K562 (cell line): ENCODE measurements around the gene CRLF1. TPM values are rescaled to one million over a fixed set of nuclear protein-coding genes. Genes with fewer than 3 reads are reported as not detected.

Source experiments
- CAMTA2 ChIP-seq: fragments of 250-450 bp; sonication (Bioruptor Pico); conservative IDR thresholded peaks from 2 replicates; pipeline ENCODE4 v1.5.1; 2022
- CBX3 ChIP-seq, 2 experiments: IDR thresholded peaks; 1 replicate in 1 of 2; 2 replicates in 1 of 2; pipeline ENCODE4 v1.6.1; 2012; ENCODE audit warnings: inconsistent platforms in 2 of 2, low read length in 2 of 2, borderline replicate concordance in 1 of 2, control low read depth in 1 of 2
- E2F5 ChIP-seq: sonication (generic); formaldehyde crosslinking; IDR thresholded peaks from 2 replicates; pipeline ENCODE4 v1.8.0; 2022; ENCODE audit warnings: mild to moderate bottlenecking, missing genetic modification reagents
- GABPA ChIP-seq: fragments of 200-800 bp; sonication (Bioruptor generic); conservative IDR thresholded peaks from 2 replicates; pipeline ENCODE4 v1.6.1; 2016; ENCODE audit warnings: low read depth, missing genetic modification characterization, missing compliant biosample characterization
- HCFC1 ChIP-seq: IDR thresholded peaks from 2 replicates; pipeline ENCODE4 v1.6.1; 2012; ENCODE audit warnings: low read depth, low read length, improper control_type of control experiment
- KLF13 ChIP-seq: fragments of 450-650 bp; IDR thresholded peaks from 2 replicates; pipeline ENCODE4 v1.6.1; 2016; ENCODE audit warnings: missing genetic modification characterization, low read depth, mild to moderate bottlenecking, missing compliant biosample characterization, moderate library complexity, borderline replicate concordance
- KLF6 ChIP-seq: fragments of 250-450 bp; sonication (Bioruptor Pico); IDR thresholded peaks from 2 replicates; pipeline ENCODE4 v1.4.0; 2020; ENCODE audit warnings: mild to moderate bottlenecking, moderate library complexity, borderline replicate concordance
- NCOA4 ChIP-seq: fragments of 450-650 bp; IDR thresholded peaks from 2 replicates; pipeline ENCODE4 v1.6.1; 2018; ENCODE audit warnings: mild to moderate bottlenecking; ENCODE audit not compliant: partially characterized antibody
- NR4A1 ChIP-seq, 2 experiments: fragments of 250-450 bp in 1 of 2; fragments of 450-650 bp in 1 of 2; sonication (Bioruptor Pico) in 1 of 2; IDR thresholded peaks; 2 replicates each; pipeline versions ENCODE4 v1.4.0 to v1.6.1; 2016 to 2020; ENCODE audit warnings: mild to moderate bottlenecking in 2 of 2, missing compliant biosample characterization in 1 of 2, missing genetic modification characterization in 1 of 2, moderate library complexity in 1 of 2
- RB1 ChIP-seq: fragments of 450-650 bp; IDR thresholded peaks from 2 replicates; pipeline ENCODE4 v1.6.1; 2017; ENCODE audit warnings: low read depth, mild to moderate bottlenecking
- RBFOX2 ChIP-seq: fragments of 200-400 bp; formaldehyde crosslinking; IDR thresholded peaks from 2 replicates; pipeline ENCODE4 v1.6.1; 2017; ENCODE audit warnings: low read depth, mild to moderate bottlenecking, low read length, moderate library complexity
- ZBTB7A ChIP-seq: IDR thresholded peaks from 2 replicates; pipeline ENCODE4 v1.6.1; 2011; ENCODE audit warnings: low read depth, mild to moderate bottlenecking, low read length, moderate library complexity, borderline replicate concordance; ENCODE audit not compliant: control insufficient read depth
- ZNF589 ChIP-seq: fragments of 200-800 bp; sonication (Bioruptor generic); IDR thresholded peaks from 2 replicates; pipeline ENCODE4 v1.6.1; 2016; ENCODE audit warnings: low read depth, missing genetic modification characterization, missing compliant biosample characterization
- ZNF77 ChIP-seq: fragments of 250-450 bp; sonication (Bioruptor Pico); IDR thresholded peaks from 2 replicates; pipeline ENCODE4 v1.5.0; 2020
- ZSCAN29 ChIP-seq: fragments of 450-650 bp; IDR thresholded peaks from 2 replicates; pipeline ENCODE4 v1.6.1; 2017
- polyA plus RNA-seq, 8 experiments: library from polyadenylated mRNA; depleted of rRNA in 4 of 8; stranded (reverse) in 5 of 8; unstranded in 3 of 8; fragments of >200 nt; fragmentation: Nextera tagmentation in 2 of 8; fragmentation: Illumina TruSeq in 1 of 8; extraction: Ambion mirVana in 2 of 8; extraction: Trizol in 1 of 8; gene quantifications; 2 replicates each; pipeline versions ENCODE4 v1.2.1 to v1.2.3, GENCODE V29; 2011 to 2014; ENCODE audit warnings: inconsistent platforms in 1 of 8, missing spikeins in 1 of 8
- total RNA-seq, 7 experiments: library from RNA; depleted of rRNA in 6 of 7; stranded (reverse); fragments of >200 nt in 6 of 7; fragmentation: Illumina TruSeq in 2 of 7; extraction: Trizol in 2 of 7; gene quantifications; 2 replicates each; pipeline versions ENCODE4 v1.2.1 to v1.2.3, GENCODE V29; 2011 to 2021; ENCODE audit warnings: low replicate concordance in 1 of 7
- TF ChIP-seq, protein P1 (sequence below): sonication (generic); formaldehyde crosslinking; IDR thresholded peaks from 2 replicates; pipeline ENCODE4 v1.4.0; 2020; ENCODE audit warnings: mild to moderate bottlenecking, missing genetic modification reagents
- TF ChIP-seq, protein P2 (sequence below): fragments of 250-450 bp; sonication (Bioruptor Pico); IDR thresholded peaks from 2 replicates; pipeline ENCODE4 v1.9.0; 2021; ENCODE audit warnings: mild to moderate bottlenecking
- TF ChIP-seq, protein P3 (sequence below), 2 experiments: fragments of 450-650 bp; conservative IDR thresholded peaks; 2 replicates each; pipeline ENCODE4 v1.6.1; 2017; ENCODE audit warnings: mild to moderate bottlenecking in 2 of 2, moderate library complexity in 2 of 2
- TF ChIP-seq, protein P4 (sequence below): sonication (generic); formaldehyde crosslinking; IDR thresholded peaks from 2 replicates; pipeline ENCODE4 v1.8.0; 2022; ENCODE audit warnings: mild to moderate bottlenecking, missing genetic modification reagents

The CRLF1 gene
- total and polyA plus RNA-seq, 9 of the 15 experiments (the other 6 are each of a cell fraction or from before 2014, with no cell fraction given) = 0.85 to 3.6 (median 1.7) TPM

DNA sequence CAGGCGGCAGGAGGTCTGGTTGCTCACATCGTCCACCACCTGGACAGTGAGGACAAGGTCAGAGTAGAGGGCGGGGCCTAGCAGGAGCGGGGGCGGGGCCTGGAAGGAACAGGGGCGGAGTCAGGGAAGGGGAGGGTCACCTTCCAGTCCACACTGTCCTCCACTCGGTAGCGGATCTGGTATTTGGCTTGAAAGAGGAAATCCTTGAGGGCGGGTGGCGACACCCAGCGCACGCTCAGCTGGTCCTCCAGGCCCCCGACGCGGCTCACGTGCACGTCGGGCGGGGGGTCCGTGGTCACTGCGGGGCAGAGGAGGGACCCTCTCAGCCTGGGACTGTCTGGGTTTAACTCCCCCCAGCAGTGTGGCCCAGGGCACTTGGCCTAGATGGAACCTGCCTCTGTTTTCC lies 9.8 kb downstream of the CRLF1 start (continued):
- TF ChIP-seq, protein P1, sequence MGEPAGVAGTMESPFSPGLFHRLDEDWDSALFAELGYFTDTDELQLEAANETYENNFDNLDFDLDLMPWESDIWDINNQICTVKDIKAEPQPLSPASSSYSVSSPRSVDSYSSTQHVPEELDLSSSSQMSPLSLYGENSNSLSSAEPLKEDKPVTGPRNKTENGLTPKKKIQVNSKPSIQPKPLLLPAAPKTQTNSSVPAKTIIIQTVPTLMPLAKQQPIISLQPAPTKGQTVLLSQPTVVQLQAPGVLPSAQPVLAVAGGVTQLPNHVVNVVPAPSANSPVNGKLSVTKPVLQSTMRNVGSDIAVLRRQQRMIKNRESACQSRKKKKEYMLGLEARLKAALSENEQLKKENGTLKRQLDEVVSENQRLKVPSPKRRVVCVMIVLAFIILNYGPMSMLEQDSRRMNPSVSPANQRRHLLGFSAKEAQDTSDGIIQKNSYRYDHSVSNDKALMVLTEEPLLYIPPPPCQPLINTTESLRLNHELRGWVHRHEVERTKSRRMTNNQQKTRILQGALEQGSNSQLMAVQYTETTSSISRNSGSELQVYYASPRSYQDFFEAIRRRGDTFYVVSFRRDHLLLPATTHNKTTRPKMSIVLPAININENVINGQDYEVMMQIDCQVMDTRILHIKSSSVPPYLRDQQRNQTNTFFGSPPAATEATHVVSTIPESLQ (CRISPR knock-in tag) = no peak
- TF ChIP-seq RB1 (peak; percentile 51; the same call in 1 of the 2 replicates), E2F5 (CRISPR knock-in tag) (no peak), ZBTB7A (peak; percentile 56; the same call in 1 of the 2 replicates), HCFC1 (peak; percentile 41), RBFOX2 (peak; percentile 80), NCOA4 (no peak), CAMTA2 (CRISPR knock-in tag) (no peak), KLF13 (tag) (no peak), ZNF589 (CRISPR knock-in tag) (0 out of 2 replicates have a peak, but pooled peaks have one; percentile 14), ZSCAN29 (peak; percentile 92), NR4A1 (CRISPR knock-in tag; IDR thresholded peaks at IDR 0.05) (no peak), NR4A1 (tag; IDR thresholded peaks at IDR 0.05) (no peak), CBX3 (IDR thresholded peaks at IDR 0.05; ENCODE audit: borderline replicate concordance in 1 of 2, low read length in 2 of 2) (peak in 1 of 2 experiments; percentile 24; a peak in 1 of 3 replicates), ZNF77 (CRISPR knock-in tag) (no peak), KLF6 (no peak), GABPA (peak; percentile 56)
- TF ChIP-seq, protein P2, sequence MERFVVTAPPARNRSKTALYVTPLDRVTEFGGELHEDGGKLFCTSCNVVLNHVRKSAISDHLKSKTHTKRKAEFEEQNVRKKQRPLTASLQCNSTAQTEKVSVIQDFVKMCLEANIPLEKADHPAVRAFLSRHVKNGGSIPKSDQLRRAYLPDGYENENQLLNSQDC = no peak
- TF ChIP-seq, protein P3, sequence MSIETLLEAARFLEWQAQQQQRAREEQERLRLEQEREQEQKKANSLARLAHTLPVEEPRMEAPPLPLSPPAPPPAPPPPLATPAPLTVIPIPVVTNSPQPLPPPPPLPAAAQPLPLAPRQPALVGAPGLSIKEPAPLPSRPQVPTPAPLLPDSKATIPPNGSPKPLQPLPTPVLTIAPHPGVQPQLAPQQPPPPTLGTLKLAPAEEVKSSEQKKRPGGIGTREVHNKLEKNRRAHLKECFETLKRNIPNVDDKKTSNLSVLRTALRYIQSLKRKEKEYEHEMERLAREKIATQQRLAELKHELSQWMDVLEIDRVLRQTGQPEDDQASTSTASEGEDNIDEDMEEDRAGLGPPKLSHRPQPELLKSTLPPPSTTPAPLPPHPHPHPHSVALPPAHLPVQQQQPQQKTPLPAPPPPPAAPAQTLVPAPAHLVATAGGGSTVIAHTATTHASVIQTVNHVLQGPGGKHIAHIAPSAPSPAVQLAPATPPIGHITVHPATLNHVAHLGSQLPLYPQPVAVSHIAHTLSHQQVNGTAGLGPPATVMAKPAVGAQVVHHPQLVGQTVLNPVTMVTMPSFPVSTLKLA (conservative IDR thresholded peaks at IDR 0.05) = peak in 1 of 2 experiments; percentile 63; a peak in 2 of 4 replicates
- TF ChIP-seq, protein P4, sequence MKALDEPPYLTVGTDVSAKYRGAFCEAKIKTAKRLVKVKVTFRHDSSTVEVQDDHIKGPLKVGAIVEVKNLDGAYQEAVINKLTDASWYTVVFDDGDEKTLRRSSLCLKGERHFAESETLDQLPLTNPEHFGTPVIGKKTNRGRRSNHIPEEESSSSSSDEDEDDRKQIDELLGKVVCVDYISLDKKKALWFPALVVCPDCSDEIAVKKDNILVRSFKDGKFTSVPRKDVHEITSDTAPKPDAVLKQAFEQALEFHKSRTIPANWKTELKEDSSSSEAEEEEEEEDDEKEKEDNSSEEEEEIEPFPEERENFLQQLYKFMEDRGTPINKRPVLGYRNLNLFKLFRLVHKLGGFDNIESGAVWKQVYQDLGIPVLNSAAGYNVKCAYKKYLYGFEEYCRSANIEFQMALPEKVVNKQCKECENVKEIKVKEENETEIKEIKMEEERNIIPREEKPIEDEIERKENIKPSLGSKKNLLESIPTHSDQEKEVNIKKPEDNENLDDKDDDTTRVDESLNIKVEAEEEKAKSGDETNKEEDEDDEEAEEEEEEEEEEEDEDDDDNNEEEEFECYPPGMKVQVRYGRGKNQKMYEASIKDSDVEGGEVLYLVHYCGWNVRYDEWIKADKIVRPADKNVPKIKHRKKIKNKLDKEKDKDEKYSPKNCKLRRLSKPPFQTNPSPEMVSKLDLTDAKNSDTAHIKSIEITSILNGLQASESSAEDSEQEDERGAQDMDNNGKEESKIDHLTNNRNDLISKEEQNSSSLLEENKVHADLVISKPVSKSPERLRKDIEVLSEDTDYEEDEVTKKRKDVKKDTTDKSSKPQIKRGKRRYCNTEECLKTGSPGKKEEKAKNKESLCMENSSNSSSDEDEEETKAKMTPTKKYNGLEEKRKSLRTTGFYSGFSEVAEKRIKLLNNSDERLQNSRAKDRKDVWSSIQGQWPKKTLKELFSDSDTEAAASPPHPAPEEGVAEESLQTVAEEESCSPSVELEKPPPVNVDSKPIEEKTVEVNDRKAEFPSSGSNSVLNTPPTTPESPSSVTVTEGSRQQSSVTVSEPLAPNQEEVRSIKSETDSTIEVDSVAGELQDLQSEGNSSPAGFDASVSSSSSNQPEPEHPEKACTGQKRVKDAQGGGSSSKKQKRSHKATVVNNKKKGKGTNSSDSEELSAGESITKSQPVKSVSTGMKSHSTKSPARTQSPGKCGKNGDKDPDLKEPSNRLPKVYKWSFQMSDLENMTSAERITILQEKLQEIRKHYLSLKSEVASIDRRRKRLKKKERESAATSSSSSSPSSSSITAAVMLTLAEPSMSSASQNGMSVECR (CRISPR knock-in tag) = no peak
